ENCODE results near the gene ANKRD34C. TPM values are rescaled to one million over a fixed set of nuclear protein-coding genes. Genes with fewer than 3 reads are reported as not detected.

ANKRD34C gene
- total RNA-seq, 1 experiment from 2014 or later: not detected

GRCh38 chr15:79261836-79262235, 20.7 kb upstream of the ANKRD34C start:
- peaks cover 2 to 3% of the 10 kb centered on the region in 2 experiments; a peak in 2 of 5 replicates for H3K9me3 Mint-ChIP-seq
- Histone ChIP-seq H4K91ac (ENCODE audit: insufficient read length, low read depth, low read length) (no peak overlapping the region), H2BK120ac (ENCODE audit: low read depth, low read length, poor library complexity, severe bottlenecking) (no peak overlapping the region), H3K18ac (ENCODE audit: insufficient read length, low read depth, low read length) (no peak overlapping the region), H3K14ac (ENCODE audit: insufficient read depth, low read length) (no peak overlapping the region), H3K23ac (ENCODE audit: insufficient read length, low read depth, low read length) (no peak overlapping the region), H3K9ac (ENCODE audit: extremely low read depth, insufficient read length, low read length) (no peak overlapping the region), H3K79me1 (ENCODE audit: insufficient read depth, low read depth, low read length, poor library complexity, severe bottlenecking) (no peaks in the 10 kb centered on the region), H4K8ac (replicated peaks; ENCODE audit: insufficient read length, low read depth, low read length) (no peak overlapping the region), H3K23me2 (ENCODE audit: insufficient read length, low read depth, low read length, poor library complexity, severe bottlenecking) (no peaks in the 10 kb centered on the region), H3K4ac (ENCODE audit: low read depth, low read length) (no peak overlapping the region), H3K27ac (ENCODE audit: insufficient read length, low read depth, low read length) (no peak overlapping the region), H2BK5ac (ENCODE audit: insufficient read length, low read length) (no peak overlapping the region), H3K9me3 (ENCODE audit: control insufficient read depth, low read depth, low read length) (no peaks in the 10 kb centered on the region), H2BK20ac (ENCODE audit: low read depth, low read length, poor library complexity, severe bottlenecking) (no peak overlapping the region), H3K4me1 (ENCODE audit: insufficient read depth, low read length) (no peaks in the 10 kb centered on the region), H2AFZ (ENCODE audit: low read length) (no peak overlapping the region), H3K4me2 (ENCODE audit: insufficient read depth, insufficient read length, low read length) (no peak overlapping the region), H3K56ac (ENCODE audit: insufficient read length, low read depth, low read length) (no peak overlapping the region), H4K20me1 (ENCODE audit: control insufficient read depth, insufficient read depth, insufficient read length) (no peaks in the 10 kb centered on the region), H3T11ph (ENCODE audit: low read length) (no peak overlapping the region), H4K5ac (ENCODE audit: insufficient read length, low read depth, low read length) (no peak overlapping the region), H2BK12ac (ENCODE audit: insufficient read length, low read depth, low read length) (no peak overlapping the region), H3K79me2 (ENCODE audit: insufficient read depth, low read length) (no peaks in the 10 kb centered on the region), H3K27me3 (ENCODE audit: insufficient read depth, low read length) (no peaks in the 10 kb centered on the region), H2AK5ac (ENCODE audit: insufficient read length, low read length) (no peak overlapping the region), H2BK15ac (ENCODE audit: low read depth, low read length) (no peak overlapping the region)
- H3K36me3 Mint-ChIP-seq (ENCODE audit: insufficient read depth in 1 of 3, low read depth in 3 of 3): peaks cover 0 to 7% (median 0%) of the 10 kb centered on the region in 3 experiments; a peak in 3 of 7 replicates
- no CpG with 5 or more reads among the region's 1 CpG for WGBS (ENCODE audit: extremely low coverage, insufficient read length, low lambda C conversion rate)
- H3K4me3 Mint-ChIP-seq: no peak overlapping the region
- no peak for TF ChIP-seq CTCF (conservative IDR thresholded peaks at IDR 0.05)
- no peak for DNase-seq
- H3K27me3 Mint-ChIP-seq (ENCODE audit: low read depth): peaks cover 6% of the 10 kb centered on the region; the same call in 1 of the 2 replicates
- H3K4me1 Mint-ChIP-seq: peaks cover 0 to 9% of the 10 kb centered on the region in 2 experiments; a peak in 1 of 4 replicates
- H3K27ac Mint-ChIP-seq: no peak overlapping the region

Measured in H9 (cell line).